Superior temporal gyrus (tissue), 1 donor: Measurements from ENCODE around the gene TAX1BP1.

Source experiments
- DNase-seq: peaks from one replicate; pipeline ENCODE4 v3.0.0-alpha.2; 2016; ENCODE audit errors: extremely low spot score

Gene TAX1BP1

GRCh38 chr7:27781188-27781587 lies 41.2 kb downstream of the TAX1BP1 start:
- DNase-seq, result no peak

- DNase-seq, result no peak
Observed at GRCh38 chr7:27782849-27783248, 42.9 kb downstream of the TAX1BP1 start.

GRCh38 chr7:27784399-27785053 lies 44.6 kb downstream of the TAX1BP1 start:
- peak; percentile 55 for DNase-seq

GRCh38 chr7:27788437-27788836 lies 48.5 kb downstream of the TAX1BP1 start:
- no peak for DNase-seq

GRCh38 chr7:27793780-27794179 lies 53.8 kb downstream of the TAX1BP1 start:
- no peak for DNase-seq

- DNase-seq, result no peak
Observed at GRCh38 chr7:27795977-27796376, 56.0 kb downstream of the TAX1BP1 start.

- DNase-seq, result no peak
Observed at GRCh38 chr7:27799212-27799611, 59.2 kb downstream of the TAX1BP1 start.

- no peak for DNase-seq
Observed at GRCh38 chr7:27802999-27803398, 63.0 kb downstream of the TAX1BP1 start.

- DNase-seq, result no peak
Observed at GRCh38 chr7:27804139-27804538, 64.2 kb downstream of the TAX1BP1 start.

- DNase-seq, result no peak
Observed at GRCh38 chr7:27808626-27809025, 68.7 kb downstream of the TAX1BP1 start.

GRCh38 chr7:27810186-27810585 lies 70.2 kb downstream of the TAX1BP1 start:
- DNase-seq, result no peak

GRCh38 chr7:27812706-27813105 lies 72.7 kb downstream of the TAX1BP1 start:
- DNase-seq, result no peak

- no peak for DNase-seq
Observed at GRCh38 chr7:27822245-27822644, 82.3 kb downstream of the TAX1BP1 start.

GRCh38 chr7:27825891-27826290 lies 85.9 kb downstream of the TAX1BP1 start:
- DNase-seq, result no peak

GRCh38 chr7:27826357-27826756 lies 86.4 kb downstream of the TAX1BP1 start:
- no peak for DNase-seq

- DNase-seq, result no peak
Observed at GRCh38 chr7:27834179-27834921, 94.4 kb downstream of the TAX1BP1 start.

GRCh38 chr7:27835376-27835775 lies 95.4 kb downstream of the TAX1BP1 start:
- DNase-seq, result peak; percentile 6

GRCh38 chr7:27836536-27836935 lies 96.6 kb downstream of the TAX1BP1 start:
- DNase-seq, result peak; percentile 4

- DNase-seq, result no peak
Observed at GRCh38 chr7:27839099-27839498, 99.1 kb downstream of the TAX1BP1 start.

GRCh38 chr7:27840313-27840712 lies 100.4 kb downstream of the TAX1BP1 start:
- DNase-seq, result no peak

GRCh38 chr7:27840760-27841364 lies 100.9 kb downstream of the TAX1BP1 start:
- DNase-seq, result no peak

- DNase-seq, result peak; percentile 28
Observed at GRCh38 chr7:27842094-27842692, 102.2 kb downstream of the TAX1BP1 start.

- DNase-seq, result no peak
Observed at GRCh38 chr7:27842851-27843250, 102.9 kb downstream of the TAX1BP1 start.
